ENCODE measurements around the gene ULBP1.
"Not testable (repeated sequence)": the region's sequence is repeated elsewhere in the genome, so short reads cannot be mapped to it uniquely, and the experiment has no call there.

ULBP1 gene

DNA sequence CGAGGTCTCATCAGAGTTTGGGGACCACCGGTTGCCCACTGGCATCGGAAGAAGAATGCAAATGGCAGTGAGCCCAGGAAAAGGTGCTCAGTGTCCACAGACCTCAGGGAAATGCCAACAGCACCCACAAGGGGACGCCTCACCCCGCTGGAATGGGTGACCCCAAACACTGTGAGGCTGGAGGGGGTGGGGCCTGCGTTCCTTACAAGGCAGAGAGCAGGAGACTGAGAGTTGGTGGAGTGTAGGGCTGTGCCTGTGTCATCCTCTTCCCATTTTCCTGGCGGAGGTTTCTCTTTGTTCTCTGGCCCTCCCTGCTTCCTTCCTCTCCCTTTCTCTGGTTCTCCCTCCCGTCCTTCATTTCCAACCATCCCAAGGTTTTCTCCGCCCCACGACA is 9.8 kb upstream of the ULBP1 start:
- DNase-seq = not testable (repeated sequence)

DNA sequence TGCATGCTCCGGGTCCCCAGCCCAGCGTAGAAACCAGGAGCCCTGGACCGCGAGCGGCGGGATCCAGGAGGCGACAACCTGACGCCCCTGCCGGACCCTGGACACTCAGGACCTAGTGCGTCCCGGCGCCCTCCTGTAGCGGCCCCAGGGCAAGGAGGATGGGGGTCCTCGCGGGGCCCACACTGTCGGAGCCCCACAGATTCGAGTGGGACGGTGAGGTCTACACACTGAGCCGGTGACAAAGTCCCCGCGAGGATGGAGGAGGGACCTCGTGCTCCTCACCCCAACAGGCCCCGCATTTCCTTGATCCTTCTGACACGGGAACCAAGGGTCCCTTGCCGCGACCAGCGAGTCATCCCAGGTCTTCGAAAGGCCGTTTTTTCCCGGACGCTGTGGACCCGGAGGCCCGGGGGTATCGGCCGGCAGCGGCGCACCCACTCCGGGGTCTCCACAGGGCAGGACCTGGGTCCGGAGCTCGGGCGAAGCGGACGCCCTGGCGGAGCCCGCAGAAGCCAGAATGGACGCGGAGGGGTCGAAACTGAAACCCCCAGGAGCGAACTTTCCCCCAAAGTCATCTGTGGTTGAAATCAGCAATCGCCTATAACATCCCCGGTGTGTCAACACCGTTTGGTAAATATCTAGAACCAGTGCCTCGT is 9.3 kb upstream of the ULBP1 start:
- DNase-seq = not testable (repeated sequence)

DNA sequence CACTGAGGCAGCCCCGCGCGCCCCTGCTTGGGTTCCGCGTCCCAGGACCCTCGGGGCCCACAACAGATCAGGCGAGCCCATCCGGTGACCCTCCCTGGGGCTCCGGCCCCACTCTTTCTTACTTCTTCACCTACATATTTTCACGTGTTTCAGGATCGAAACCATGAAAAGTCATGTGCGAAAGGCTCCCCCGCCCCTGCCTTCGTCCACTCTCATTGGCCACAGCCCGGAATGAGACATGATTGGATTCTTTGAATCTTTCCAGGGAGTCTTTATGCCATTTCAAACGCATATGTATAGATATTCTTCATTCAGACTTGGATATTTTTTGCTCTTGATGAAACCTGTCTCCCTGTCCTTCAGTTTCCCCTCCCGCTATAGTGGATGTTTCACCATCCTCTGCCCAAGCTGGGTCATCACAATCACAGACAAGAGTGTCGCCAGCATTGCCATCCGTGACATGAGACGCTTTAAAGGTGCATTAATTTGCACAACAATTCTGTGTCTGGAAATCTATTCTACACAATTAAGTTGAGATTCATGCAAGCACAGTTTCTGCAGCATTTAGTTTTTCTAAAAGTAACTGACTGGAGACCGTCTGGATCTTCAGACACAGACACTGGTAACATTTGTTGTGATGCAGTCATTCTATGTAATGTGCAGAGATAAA is 8.6 kb upstream of the ULBP1 start:
- DNase-seq = peak; percentile 47

DNA sequence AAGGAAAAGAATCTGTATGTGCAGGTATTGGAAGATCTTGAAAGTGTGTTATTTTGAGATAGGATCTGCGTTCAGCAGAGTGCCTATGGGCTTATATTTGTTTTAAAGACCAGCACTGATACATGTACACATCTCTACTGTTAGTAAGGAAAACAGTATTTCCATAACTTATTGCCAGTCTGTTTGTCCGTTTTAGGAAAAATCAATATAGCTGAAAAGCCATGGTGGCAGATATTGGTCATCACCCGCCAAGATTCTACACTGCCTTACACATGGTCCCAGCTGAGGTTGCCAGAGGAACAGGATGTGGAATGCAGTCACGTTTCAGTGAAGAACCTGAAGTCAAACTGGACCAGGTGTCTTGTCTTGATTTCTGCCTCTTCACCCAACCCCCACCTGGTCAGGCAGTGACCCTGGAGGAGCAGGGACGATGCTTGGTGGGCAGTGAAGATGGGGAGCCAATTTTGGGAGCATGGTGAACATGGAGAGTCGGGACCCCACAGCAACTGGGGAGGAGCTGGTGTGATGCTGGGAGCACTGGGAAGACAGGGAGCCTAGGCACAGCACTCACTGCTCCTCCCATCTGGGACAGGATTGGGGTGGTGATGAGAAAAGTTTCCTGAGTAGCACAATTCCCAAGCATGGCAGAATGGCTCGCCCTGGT is 8.0 kb upstream of the ULBP1 start:
- not testable (repeated sequence) for DNase-seq

DNA sequence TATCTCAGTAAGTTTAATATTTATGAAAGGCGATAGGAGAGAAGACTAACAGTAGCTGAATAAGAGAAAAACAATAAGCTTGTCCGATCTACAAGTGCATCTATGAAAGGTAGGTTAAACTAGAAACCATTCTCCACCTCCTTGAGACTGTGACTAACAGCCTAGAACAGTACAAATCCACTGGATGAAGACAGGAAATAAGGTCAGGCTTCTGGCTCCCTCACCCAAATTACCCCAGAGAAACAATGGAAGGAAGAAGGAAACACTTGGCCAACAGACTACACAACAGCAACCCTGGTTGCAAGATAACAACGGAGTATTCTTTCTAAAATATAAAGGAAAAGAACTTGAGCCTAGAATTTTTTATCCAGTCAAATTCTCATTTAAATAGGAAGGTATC is 5.6 kb upstream of the ULBP1 start:
- DNase-seq = not testable (repeated sequence)

DNA sequence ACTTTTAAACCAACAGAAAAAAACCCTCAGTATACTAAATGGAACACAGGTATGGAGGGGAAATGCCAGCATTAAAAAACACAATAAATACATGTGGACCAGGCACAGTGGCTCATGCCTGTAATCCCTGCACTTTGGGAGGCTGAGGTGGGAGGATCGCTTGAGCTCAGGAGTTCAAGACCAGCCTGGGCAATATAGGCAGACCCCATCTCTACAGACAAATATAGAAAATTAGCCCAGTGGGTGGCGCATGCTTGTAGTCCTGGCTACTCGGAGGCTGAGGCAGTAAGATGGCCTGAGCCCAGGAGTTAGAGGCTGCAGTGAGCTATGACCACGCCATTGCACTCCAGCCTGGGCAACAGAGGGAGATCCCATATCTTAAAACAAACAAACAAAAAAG is 3.9 kb upstream of the ULBP1 start:
- not testable (repeated sequence) for DNase-seq

DNA sequence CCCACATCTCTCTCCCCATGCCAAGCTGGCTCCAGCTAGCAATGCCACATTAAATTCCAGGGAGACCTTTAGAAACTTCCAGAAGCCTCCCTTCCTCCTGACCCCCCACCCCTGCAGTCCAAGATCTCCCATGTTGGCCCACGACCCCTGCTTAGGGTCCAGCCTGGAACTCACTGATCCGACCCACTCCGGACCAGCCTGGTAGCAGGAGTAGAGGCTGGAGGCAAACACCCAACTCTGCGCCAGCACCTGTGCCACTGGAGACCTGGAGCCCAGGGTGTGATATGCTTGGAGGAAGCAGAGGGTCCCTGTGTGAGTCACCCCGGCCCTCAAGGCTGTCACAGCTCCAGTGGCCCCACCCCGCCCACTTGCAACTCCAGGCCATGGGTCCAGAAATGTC is 3.3 kb upstream of the ULBP1 start:
- DNase-seq = no peak

DNA sequence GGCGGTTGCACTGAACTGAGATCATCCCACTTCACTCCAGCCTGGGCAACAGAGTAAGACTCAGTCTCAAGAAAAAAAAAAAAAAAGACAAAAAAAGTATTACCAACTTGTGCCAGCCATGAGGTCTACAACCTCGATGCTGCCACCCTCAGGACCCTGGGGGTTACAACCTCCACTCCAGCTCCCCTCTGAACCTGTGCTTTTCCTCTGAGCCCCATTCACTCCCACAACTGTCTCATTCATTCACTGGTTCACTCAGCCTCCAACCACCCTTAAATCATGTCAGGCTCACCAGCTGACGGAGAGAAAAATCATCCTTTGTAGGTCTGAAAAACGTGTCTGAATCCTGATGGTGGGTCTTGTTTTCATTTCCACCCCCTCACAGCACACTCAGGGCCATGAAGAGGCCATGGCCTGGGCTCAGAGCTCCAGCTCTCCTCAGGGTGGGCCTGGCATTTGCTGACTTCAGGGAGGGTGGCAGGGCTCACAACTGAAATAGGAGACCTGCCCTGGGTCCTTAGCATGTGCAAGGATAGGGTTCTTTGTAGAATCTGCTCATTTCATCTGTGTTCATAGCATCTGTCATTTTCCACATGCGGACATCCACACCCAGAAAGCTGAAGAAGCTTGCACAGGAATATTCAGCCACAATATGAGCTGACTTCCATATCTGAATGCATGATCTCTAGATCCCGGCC is 1.9 kb upstream of the ULBP1 start:
- DNase-seq = no peak

DNA sequence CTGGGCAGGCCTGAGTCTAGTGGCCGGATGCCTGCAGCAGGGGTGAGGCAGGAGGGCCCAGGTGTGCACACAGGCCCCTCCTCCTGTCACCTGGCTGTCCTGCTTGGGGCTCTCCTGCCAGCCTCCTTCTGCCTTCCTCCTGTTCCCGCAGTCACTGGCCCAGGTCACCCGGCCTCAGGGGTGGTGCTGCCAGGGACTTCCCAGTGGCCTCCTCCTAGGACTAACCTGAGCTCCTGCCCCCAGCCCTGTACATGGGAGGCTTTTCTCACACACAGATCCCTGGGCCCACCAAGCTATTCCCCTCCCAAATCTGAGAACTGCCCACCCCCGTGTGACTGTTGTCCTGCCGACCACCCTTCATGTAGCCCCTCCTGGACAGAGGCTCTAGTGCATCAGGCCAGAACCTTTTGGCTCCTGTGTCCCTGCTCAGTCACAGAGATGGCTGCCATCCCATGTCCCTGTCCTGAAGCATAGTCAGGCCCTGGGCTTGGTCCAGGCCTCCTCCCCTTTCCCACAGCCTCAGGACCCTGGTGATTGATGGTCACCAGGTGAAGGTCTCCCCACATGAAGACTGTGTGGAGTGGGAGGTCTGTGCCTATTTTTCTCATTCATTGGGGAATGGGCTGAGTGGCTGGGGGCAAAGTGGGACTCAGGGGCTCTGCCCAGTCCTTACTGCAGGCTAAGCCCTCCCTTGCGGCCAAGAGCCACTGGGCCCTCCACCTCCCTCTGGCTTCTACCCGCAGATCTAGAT is 1.1 kb upstream of the ULBP1 start:
- peak; percentile 41 for DNase-seq

DNA sequence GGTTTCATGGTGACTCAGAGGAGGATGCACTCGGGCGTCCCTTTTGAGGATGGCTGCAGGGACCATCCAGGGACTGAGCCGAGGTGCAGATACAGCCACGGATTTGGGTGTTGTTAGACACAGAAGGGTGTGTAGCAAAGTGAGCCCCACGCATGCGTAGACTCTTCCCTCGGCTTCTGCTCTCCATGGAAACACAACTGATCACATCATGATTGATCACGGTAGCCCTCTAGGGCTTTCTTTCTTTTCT is 606 bp upstream of the ULBP1 start:
- DNase-seq = no peak

DNA sequence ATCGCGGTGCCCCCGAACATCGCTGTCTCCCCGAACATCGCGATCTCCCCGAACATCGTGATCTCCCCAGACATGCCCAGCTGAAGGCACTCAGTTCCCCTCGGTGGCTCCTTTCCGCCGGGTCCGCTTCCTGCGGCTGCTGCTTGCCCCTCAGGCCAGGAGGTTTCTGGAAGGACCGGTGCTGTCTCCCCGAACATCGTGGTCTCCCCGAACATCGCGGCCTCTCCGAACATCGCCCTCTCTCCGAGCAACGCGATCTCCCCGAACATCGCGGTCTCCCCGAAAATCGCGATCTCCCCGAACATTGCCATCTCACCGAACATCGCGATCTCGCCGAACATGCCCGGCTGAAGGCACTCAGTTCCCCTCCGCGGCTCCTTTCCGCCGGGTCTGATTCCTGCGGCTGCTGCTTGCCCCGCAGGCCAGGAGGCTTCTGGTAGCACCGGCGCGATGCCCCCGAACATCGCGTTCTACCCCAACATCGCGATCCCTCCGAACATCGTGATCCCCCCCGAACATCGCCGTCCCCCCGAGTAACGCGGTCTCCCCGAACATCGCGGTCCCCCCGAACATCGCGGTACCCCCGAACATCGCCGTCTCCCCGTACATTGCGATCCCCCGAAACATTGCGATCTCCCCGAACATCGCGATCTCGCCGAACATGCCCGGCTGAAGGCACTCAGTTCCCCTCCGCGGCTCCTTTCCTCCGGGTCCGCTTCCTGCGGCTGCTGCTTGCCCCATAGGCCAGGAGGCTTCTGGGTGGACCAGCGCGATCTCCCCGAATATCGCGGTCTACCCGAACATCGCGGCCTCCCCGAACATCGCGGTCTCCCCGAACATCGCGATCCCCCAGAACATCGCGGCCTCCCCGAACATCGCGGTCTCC is 808 bp downstream of the ULBP1 start:
- DNase-seq = peak; percentile 81

DNA sequence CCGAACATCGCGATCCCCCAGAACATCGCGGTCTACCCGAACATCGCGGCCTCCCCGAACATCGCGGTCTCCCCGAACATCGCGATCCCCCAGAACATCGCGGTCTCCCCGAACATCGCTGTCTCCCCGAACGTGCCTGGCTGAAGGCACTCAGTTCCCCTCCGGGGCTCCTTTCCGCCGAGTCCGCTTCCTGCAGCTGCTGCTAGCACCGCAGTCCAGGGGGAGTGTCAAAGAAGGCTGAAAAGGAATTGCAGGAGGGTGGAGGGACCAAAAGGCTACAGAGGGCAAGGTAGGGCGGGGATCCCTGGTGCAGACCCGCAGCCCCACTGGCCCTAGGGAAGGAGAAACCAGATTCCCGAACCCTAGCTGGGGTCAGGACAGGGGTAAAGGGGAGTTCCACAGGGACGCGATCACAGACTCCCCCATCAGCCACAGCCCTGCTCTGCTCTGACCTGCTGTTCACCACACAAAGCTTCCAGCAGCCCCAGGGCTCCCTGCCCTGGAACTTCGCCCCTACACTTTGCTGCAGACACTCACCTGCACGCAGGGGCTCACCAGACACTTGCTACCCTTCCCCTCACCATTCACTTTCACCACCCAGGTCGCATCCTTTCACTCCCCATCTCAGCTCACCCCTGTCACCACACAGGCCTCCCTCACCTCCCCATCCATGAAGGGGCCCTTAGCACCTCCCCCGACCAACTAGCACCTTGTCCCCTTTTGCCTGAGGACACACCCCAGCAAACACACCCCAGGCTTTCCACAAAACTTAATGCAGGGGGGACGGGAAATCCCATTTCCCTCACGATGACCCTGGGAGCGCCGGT is 1.7 kb downstream of the ULBP1 start:
- peak; percentile 78 for DNase-seq

DNA sequence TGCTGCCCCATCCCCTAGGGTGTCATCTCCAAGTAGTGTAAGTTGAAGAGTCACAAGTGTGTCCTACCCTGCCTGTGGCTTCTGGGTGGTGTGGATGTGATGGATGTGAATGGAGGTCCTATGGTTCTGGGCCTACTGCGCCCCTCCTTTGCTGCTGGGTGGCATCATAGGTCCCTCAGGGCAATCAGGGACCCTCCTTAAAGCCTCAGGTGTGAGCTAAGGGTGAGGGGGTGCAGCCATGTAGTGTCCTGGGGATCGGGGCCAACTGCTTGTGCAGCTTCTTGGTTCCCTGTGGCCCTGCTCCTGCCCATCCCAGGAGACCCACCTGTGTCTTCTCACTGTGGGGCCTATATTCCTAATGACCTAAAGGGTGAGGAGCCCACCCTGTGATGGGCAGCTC is 2.6 kb downstream of the ULBP1 start:
- not testable (repeated sequence) for DNase-seq

DNA sequence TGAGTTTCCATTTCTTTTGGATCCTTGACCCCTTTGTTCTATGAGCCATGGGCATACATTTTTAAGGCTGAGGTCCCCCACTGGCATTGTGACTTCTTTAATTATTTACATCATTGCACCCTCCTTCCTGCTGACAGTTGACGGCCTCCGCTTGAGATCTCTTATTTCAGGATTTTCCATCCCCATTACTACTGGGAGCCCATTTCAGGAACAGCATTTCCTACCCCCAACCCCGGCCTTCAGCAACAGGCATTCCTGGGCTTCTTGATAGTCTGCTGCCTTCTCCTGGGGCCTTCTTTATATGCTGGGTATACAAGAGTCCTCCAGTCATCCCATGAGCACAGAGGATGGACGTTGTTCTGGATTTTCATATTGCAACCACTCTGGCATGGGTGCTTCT is 3.8 kb downstream of the ULBP1 start:
- no peak for DNase-seq

DNA sequence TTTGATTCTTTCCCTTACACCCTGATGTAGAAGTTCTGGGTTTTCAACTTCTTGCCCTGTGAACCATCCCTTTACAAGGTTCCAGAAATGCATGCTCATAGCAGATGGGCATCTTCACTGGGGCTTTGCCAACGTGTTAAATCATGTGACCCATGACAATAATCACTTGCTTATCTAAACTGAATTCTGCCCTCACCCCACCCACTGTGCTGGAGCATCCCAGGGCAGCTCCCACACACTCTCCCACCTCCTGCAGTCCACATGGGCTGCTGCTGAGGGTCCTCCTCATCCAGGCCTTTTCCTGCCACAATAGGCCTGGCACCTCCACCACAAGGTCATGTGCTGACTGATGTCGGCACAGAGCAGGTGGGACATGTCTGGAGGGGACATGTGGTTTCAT is 4.3 kb downstream of the ULBP1 start:
- DNase-seq = not testable (repeated sequence)

DNA sequence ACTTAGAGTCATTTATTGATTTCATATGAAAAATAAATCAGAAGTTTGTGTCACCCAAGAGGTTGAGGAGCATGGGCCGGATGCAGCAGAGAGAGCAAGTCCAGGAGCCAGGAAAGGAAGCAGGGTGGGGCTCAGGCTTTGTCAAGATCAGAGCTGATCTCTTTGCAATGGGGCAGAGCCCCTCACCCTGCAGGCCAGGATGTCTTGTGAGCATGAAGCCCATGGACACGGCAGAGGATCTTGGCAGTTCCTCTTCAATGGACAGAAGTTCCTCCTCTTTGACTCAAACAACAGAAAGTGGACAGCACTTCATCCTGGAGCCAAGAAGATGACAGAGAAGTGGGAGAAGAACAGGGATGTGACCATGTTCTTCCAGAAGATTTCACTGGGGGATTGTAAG is 5.2 kb downstream of the ULBP1 start:
- not testable (repeated sequence) for DNase-seq

DNA sequence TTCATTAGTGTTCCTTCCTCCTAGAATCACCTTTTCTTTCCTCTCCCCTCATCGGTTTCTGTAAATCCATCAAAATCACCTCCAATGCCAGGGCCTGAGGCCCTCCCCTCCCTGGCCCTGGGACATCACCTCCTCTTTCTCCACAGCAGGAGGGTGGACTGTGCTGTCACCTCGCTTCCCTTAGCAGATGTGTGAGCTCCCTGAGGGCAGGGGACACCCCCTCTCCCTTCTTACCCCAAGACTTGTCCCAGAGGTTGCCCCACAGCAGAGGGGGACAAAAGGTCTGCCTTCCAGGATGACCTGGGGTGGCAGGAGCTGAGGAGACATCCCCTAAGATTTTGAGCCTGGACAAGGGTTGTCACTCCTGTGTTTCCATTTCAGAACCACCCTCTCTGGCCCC is 5.9 kb downstream of the ULBP1 start:
- DNase-seq = no peak

DNA sequence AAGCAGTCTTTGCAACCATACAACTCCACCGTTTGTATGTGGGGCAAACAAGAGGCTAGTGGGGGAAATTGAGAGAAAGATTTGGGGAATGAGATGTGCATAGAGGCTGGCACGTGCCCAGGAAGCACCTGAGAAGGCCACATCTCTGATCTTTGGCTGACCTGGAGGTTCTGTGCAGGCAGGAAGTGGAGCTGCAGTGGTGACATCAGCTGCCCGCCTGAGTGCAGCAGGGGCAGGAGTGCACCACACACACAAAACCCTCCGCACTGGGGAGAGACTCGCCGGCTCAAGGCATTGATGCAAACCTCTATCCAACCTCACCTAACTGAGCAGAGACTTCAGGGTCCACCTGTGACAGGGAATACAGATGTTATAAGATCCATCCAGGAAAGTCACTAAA is 10.7 kb downstream of the ULBP1 start:
- DNase-seq = not testable (repeated sequence)

DNA sequence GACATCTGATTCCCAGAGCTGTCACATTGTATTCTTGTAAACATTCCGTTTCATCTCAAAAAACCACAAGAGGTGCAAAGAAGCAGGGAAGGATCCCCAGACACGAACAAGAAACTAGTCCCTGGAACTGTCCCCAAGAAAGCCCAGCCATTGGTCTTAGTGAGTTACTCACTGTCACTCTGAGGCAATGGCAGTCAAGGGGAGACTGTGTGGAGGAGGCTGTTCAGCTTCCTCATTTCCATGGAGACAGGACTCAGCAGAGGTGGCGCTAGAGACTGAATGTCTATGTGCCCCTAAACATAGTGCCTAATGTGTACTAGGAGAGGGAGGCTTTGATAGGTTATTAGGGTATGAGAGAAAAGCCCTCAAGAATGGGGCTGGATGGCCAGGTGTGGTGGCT is 11.1 kb downstream of the ULBP1 start:
- DNase-seq = no peak

DNA sequence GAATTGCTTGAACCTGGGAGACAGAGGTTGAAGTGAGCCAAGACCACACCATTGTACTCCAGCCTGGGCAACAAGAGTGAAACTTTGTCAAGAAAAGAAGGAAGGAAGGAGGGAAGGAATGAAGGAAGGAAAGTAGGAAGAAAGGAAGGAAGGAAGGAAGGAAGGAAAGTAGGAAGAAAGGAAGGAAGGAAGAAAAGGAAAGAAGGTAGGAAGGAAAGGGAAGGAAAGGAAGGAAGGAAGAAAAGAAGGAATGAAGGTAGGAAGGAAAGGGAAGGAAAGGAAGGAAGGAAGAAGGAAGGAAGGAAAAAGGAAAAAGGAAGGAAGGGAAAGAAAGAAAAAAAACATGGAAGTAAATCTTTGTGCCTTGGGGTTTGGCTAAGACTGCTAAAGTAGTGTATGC is 11.7 kb downstream of the ULBP1 start:
- no peak for DNase-seq

DNA sequence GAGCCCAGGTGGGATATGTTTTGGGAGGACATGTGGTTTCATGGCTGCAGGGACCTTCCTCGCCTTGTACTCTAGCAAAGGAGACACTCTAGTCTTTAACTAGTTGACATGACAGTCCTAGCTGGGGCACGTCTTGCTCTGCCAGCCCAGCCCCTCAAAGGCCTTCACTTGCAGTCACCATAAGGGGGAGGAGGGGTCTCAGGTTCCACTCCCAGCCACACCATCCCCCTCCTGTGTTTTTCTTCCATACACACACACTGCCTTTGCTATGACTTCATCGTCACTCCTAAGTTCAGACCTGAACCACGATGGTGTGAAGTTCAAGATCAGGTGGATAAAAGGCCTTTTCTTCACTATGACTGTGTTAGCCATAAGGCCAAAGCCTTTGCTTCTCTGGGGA is 13.5 kb downstream of the ULBP1 start:
- DNase-seq = no peak
